IPS-18a (cell line): ENCODE measurements around the gene TCP11L2.

ENCODE experiments used
- H3K27ac ChIP-seq: one replicate; pipeline ENCODE4 v1.5.1; 2013; ENCODE audit warnings: low read length
- H3K27me3 ChIP-seq: one replicate; pipeline ENCODE4 v1.6.1; 2013; ENCODE audit warnings: mild to moderate bottlenecking, low read length; ENCODE audit not compliant: control insufficient read depth, insufficient read depth
- H3K36me3 ChIP-seq: one replicate; pipeline ENCODE4 v1.6.1; 2013; ENCODE audit warnings: low read depth, low read length; ENCODE audit not compliant: control insufficient read depth
- H3K4me1 ChIP-seq: one replicate; pipeline ENCODE4 v1.6.1; 2013; ENCODE audit warnings: low read depth, low read length; ENCODE audit not compliant: control insufficient read depth
- H3K4me3 ChIP-seq: one replicate; pipeline ENCODE4 v1.5.1; 2013; ENCODE audit warnings: low read length
- H3K9ac ChIP-seq: one replicate; pipeline ENCODE4 v1.6.1; 2013; ENCODE audit warnings: mild to moderate bottlenecking, low read length, moderate library complexity
- H3K9me3 ChIP-seq: one replicate; pipeline ENCODE4 v1.6.1; 2013; ENCODE audit warnings: low read depth, low read length; ENCODE audit not compliant: control insufficient read depth

TCP11L2 gene

GRCh38 chr12:106331599-106331998, 29.1 kb downstream of the TCP11L2 start:
- Histone ChIP-seq H3K4me3 (no peak overlapping the region), H3K9me3 (no peaks in the 10 kb centered on the region), H3K9ac (no peak overlapping the region), H3K27me3 (peaks cover 2% of the 10 kb centered on the region), H3K36me3 (no peaks in the 10 kb centered on the region), H3K27ac (no peak overlapping the region), H3K4me1 (peaks cover 24% of the 10 kb centered on the region)

- H3K27me3 ChIP-seq, result no peaks in the 10 kb centered on the region
- peaks cover 24% of the 10 kb centered on the region for H3K4me1 ChIP-seq
- no peak overlapping the region for H3K27ac ChIP-seq
- no peaks in the 10 kb centered on the region for H3K9me3 ChIP-seq
- no peak overlapping the region for H3K9ac ChIP-seq
- no peak overlapping the region for H3K4me3 ChIP-seq
- H3K36me3 ChIP-seq, result no peaks in the 10 kb centered on the region
Measured at GRCh38 chr12:106332536-106332935, 30.0 kb downstream of the TCP11L2 start.

- H3K4me3 ChIP-seq, result no peak overlapping the region
- no peaks in the 10 kb centered on the region for H3K36me3 ChIP-seq
- H3K27me3 ChIP-seq, result no peaks in the 10 kb centered on the region
- H3K9ac ChIP-seq, result no peak overlapping the region
- peaks cover 24% of the 10 kb centered on the region for H3K4me1 ChIP-seq
- no peak overlapping the region for H3K27ac ChIP-seq
- no peaks in the 10 kb centered on the region for H3K9me3 ChIP-seq
Measured at GRCh38 chr12:106333010-106333409, 30.5 kb downstream of the TCP11L2 start.

- H3K27ac ChIP-seq, result no peak overlapping the region
- peaks cover 23% of the 10 kb centered on the region for H3K4me1 ChIP-seq
- no peak overlapping the region for H3K9ac ChIP-seq
- no peaks in the 10 kb centered on the region for H3K36me3 ChIP-seq
- H3K4me3 ChIP-seq, result no peak overlapping the region
- H3K9me3 ChIP-seq, result no peaks in the 10 kb centered on the region
- no peaks in the 10 kb centered on the region for H3K27me3 ChIP-seq
Measured at GRCh38 chr12:106333756-106334155, 31.2 kb downstream of the TCP11L2 start.

- Histone ChIP-seq H3K27me3 (no peaks in the 10 kb centered on the region), H3K4me1 (no peaks in the 10 kb centered on the region), H3K36me3 (no peaks in the 10 kb centered on the region), H3K9ac (no peak overlapping the region), H3K9me3 (no peaks in the 10 kb centered on the region), H3K4me3 (no peak overlapping the region), H3K27ac (no peak overlapping the region)
Measured at GRCh38 chr12:106341086-106341877, 38.7 kb downstream of the TCP11L2 start.

- Histone ChIP-seq H3K27me3 (no peaks in the 10 kb centered on the region), H3K9me3 (no peaks in the 10 kb centered on the region), H3K36me3 (no peaks in the 10 kb centered on the region), H3K27ac (no peak overlapping the region), H3K4me1 (no peaks in the 10 kb centered on the region), H3K4me3 (no peak overlapping the region), H3K9ac (no peak overlapping the region)
Measured at GRCh38 chr12:106342397-106343213, 40.1 kb downstream of the TCP11L2 start.

GRCh38 chr12:106343214-106343528, 40.6 kb downstream of the TCP11L2 start:
- Histone ChIP-seq H3K9ac (no peak overlapping the region), H3K9me3 (no peaks in the 10 kb centered on the region), H3K4me1 (no peaks in the 10 kb centered on the region), H3K4me3 (no peak overlapping the region), H3K36me3 (no peaks in the 10 kb centered on the region), H3K27ac (no peak overlapping the region), H3K27me3 (no peaks in the 10 kb centered on the region)

GRCh38 chr12:106344131-106344530, 41.6 kb downstream of the TCP11L2 start:
- Histone ChIP-seq H3K4me3 (no peak overlapping the region), H3K9me3 (no peaks in the 10 kb centered on the region), H3K9ac (no peak overlapping the region), H3K4me1 (no peaks in the 10 kb centered on the region), H3K36me3 (no peaks in the 10 kb centered on the region), H3K27ac (no peak overlapping the region), H3K27me3 (no peaks in the 10 kb centered on the region)

- no peaks in the 10 kb centered on the region for H3K36me3 ChIP-seq
- H3K9me3 ChIP-seq, result no peaks in the 10 kb centered on the region
- H3K27me3 ChIP-seq, result no peaks in the 10 kb centered on the region
- no peak overlapping the region for H3K9ac ChIP-seq
- H3K27ac ChIP-seq, result no peak overlapping the region
- H3K4me3 ChIP-seq, result no peak overlapping the region
- no peaks in the 10 kb centered on the region for H3K4me1 ChIP-seq
Measured at GRCh38 chr12:106345746-106346145, 43.2 kb downstream of the TCP11L2 start.

GRCh38 chr12:106348411-106348810, 45.9 kb downstream of the TCP11L2 start:
- Histone ChIP-seq H3K4me3 (no peak overlapping the region), H3K9ac (no peak overlapping the region), H3K9me3 (no peaks in the 10 kb centered on the region), H3K27me3 (no peaks in the 10 kb centered on the region), H3K27ac (no peak overlapping the region), H3K4me1 (no peaks in the 10 kb centered on the region), H3K36me3 (no peaks in the 10 kb centered on the region)

GRCh38 chr12:106353175-106353574, 50.6 kb downstream of the TCP11L2 start:
- no peaks in the 10 kb centered on the region for H3K36me3 ChIP-seq
- no peak overlapping the region for H3K9ac ChIP-seq
- no peaks in the 10 kb centered on the region for H3K9me3 ChIP-seq
- peaks cover 5% of the 10 kb centered on the region for H3K4me1 ChIP-seq
- no peaks in the 10 kb centered on the region for H3K27me3 ChIP-seq
- no peak overlapping the region for H3K27ac ChIP-seq
- no peak overlapping the region for H3K4me3 ChIP-seq
